GM12878 (cell line): ENCODE measurements around the gene BMPR1B. TPM values are rescaled to one million over a fixed set of nuclear protein-coding genes. Genes with fewer than 3 reads are reported as not detected.

Source experiments
- ATAC-seq: fragments of 200-7000 bp; cut with Tn5 transposase; 3 replicates; pipeline ENCODE4 v1.9.1; 2020; ENCODE audit warnings: mild to moderate bottlenecking, moderate library complexity
- BruUV-seq: library from RNA; stranded (reverse); fragments of 400-500 nt; replicated peaks from 2 replicates; lab custom pipeline; 2021; lab: Mats Ljungman, UMichigan
- CTCF ChIA-PET: fragments of 300-600 bp; sonication (Branson Sonifier 250); formaldehyde crosslinking; extraction: SDS; loops from one replicate; lab custom pipeline; 2021; ENCODE audit warnings: inconsistent platforms; lab: Yijun Ruan, JAX
- POLR2A ChIA-PET: fragments of 350-600 bp; formaldehyde crosslinking; extraction: SDS; loops from one replicate; lab custom pipeline; 2021; ENCODE audit warnings: inconsistent platforms; lab: Charles Lee
- RAD21 ChIA-PET: fragments of 300-600 bp; sonication (Branson Sonifier 250); formaldehyde crosslinking; loops from one replicate; lab custom pipeline; 2023; ENCODE audit warnings: antibody characterized with exemption; ENCODE audit not compliant: unreplicated experiment; lab: Charles Lee
- SMC1A ChIA-PET: fragments of 300-600 bp; sonication (Branson Sonifier 250); formaldehyde crosslinking; loops from one replicate; lab custom pipeline; 2023; ENCODE audit not compliant: unreplicated experiment, uncharacterized antibody; lab: Charles Lee
- DNase-seq: peaks from one replicate; pipeline ENCODE4 v3.0.0-alpha.2; 2011; ENCODE audit warnings: low read depth, low spot score
- FAIRE-seq: peaks from 3 replicates; lab custom pipeline; 2011; peaks lifted over from hg19 to GRCh38; lab: Jason Lieb, UNC
- H2AFZ ChIP-seq: 2 replicates; pipeline ENCODE4 v1.6.0; 2011; ENCODE audit warnings: low read depth, low read length, control low read depth; ENCODE audit not compliant: control insufficient read depth
- H3K27ac ChIP-seq: 2 replicates; pipeline ENCODE4 v1.5.1; 2011; ENCODE audit warnings: control low read depth; ENCODE audit not compliant: control insufficient read depth, insufficient read depth
- H3K27me3 ChIP-seq, 2 experiments: replicated peaks in 1 of 2; 2 replicates each; pipeline versions ENCODE4 v1.6.0 to v1.6.1; 2011; ENCODE audit warnings: low read length in 1 of 2; ENCODE audit not compliant: control insufficient read depth in 2 of 2, insufficient read depth in 2 of 2
- H3K36me3 ChIP-seq, 2 experiments: 2 replicates each; pipeline ENCODE4 v1.5.1; 2011; ENCODE audit warnings: low read length in 1 of 2; ENCODE audit not compliant: control insufficient read depth in 2 of 2, insufficient read depth in 2 of 2
- H3K4me1 ChIP-seq: 2 replicates; pipeline ENCODE4 v1.6.1; 2011; ENCODE audit warnings: mild to moderate bottlenecking, low read length, moderate library complexity, mixed read lengths; ENCODE audit not compliant: control insufficient read depth, insufficient read depth
- H3K4me2 ChIP-seq: 2 replicates; pipeline ENCODE4 v1.6.0; 2011; ENCODE audit warnings: control low read depth; ENCODE audit not compliant: control insufficient read depth, insufficient read depth
- H3K4me3 ChIP-seq: fragments of 200-600 bp; sonication (generic); 2 replicates; pipeline ENCODE4 v1.5.1; 2016
- H3K79me2 ChIP-seq: 2 replicates; pipeline ENCODE4 v1.6.0; 2011; ENCODE audit warnings: low read length; ENCODE audit not compliant: control insufficient read depth, insufficient read depth
- H3K9ac ChIP-seq: 2 replicates; pipeline ENCODE4 v1.8.0; 2011; ENCODE audit warnings: low read length, control low read depth, mixed read lengths; ENCODE audit not compliant: control insufficient read depth, insufficient read depth
- H3K9me3 ChIP-seq: replicated peaks from 3 replicates; pipeline ENCODE4 v1.5.1; 2011; ENCODE audit warnings: mild to moderate bottlenecking, low read length; ENCODE audit not compliant: control insufficient read depth, insufficient read depth
- H4K20me1 ChIP-seq: 2 replicates; pipeline ENCODE4 v1.6.0; 2011; ENCODE audit not compliant: control insufficient read depth, insufficient read depth
- KAT2A ChIP-seq: conservative IDR thresholded peaks from 2 replicates; pipeline ENCODE4 v1.6.1; 2011; ENCODE audit warnings: low read depth, low read length; ENCODE audit not compliant: control insufficient read depth
- LARP7 ChIP-seq: fragments of 450-650 bp; IDR thresholded peaks from 2 replicates; pipeline ENCODE4 v1.6.1; 2017; ENCODE audit warnings: mild to moderate bottlenecking
- NFXL1 ChIP-seq: fragments of 450-650 bp; IDR thresholded peaks from 2 replicates; pipeline ENCODE4 v1.6.1; 2017; ENCODE audit warnings: antibody characterized with exemption, mild to moderate bottlenecking, borderline replicate concordance
- SPI1 ChIP-seq: IDR thresholded peaks from 2 replicates; pipeline ENCODE4 v1.6.1; 2011; ENCODE audit warnings: low read depth, mild to moderate bottlenecking, low read length, moderate library complexity, borderline replicate concordance; ENCODE audit not compliant: insufficient read depth
- TAF1 ChIP-seq: IDR thresholded peaks from 2 replicates; pipeline ENCODE4 v1.6.1; 2011; ENCODE audit warnings: mild to moderate bottlenecking, low read depth, low read length, borderline replicate concordance
- ZNF207 ChIP-seq: fragments of 450-650 bp; IDR thresholded peaks from 2 replicates; pipeline ENCODE4 v1.6.1; 2014; ENCODE audit warnings: antibody characterized with exemption, mild to moderate bottlenecking, borderline replicate concordance
- ZNF24 ChIP-seq: fragments of 450-650 bp; IDR thresholded peaks from 2 replicates; pipeline ENCODE4 v1.6.1; 2017; ENCODE audit warnings: antibody characterized with exemption, mild to moderate bottlenecking
- WGBS: methylation state at CpG from one replicate; pipeline ENCODE4 v1.1.6; 2016; ENCODE audit warnings: low lambda C conversion rate; ENCODE audit not compliant: insufficient replicate concordance, insufficient coverage; ENCODE audit errors: missing lambda C conversion rate; 5-methylcytosine and 5-hydroxymethylcytosine counted together
- in situ Hi-C: fragments of 300-500 bp; cut with MboI; formaldehyde crosslinking; loops from 9 replicates; pipeline ENCODE4 v1.14.3; 2018; ENCODE audit warnings: mixed read lengths
- intact Hi-C: fragments of 100-400 bp; cut with micrococcal nuclease; formaldehyde crosslinking; loops from one replicate; pipeline ENCODE4 v1.14.2; 2022; ENCODE audit not compliant: unreplicated experiment
- polyA plus RNA-seq, 11 experiments: library from polyadenylated mRNA; depleted of rRNA in 4 of 11; unstranded in 6 of 11; stranded (reverse) in 5 of 11; fragments of >200 nt; fragmentation: Nextera tagmentation in 4 of 11; fragmentation: Illumina TruSeq in 1 of 11; extraction: Ambion mirVana in 4 of 11; extraction: Trizol in 1 of 11; gene quantifications; 1 replicate in 1 of 11; 2 replicates in 10 of 11; pipeline versions ENCODE4 v1.2.1 to v1.2.3, GENCODE V29; 2011 to 2016; ENCODE audit warnings: inconsistent platforms in 2 of 11, missing spikeins in 2 of 11, low read depth in 1 of 11
- total RNA-seq, 4 experiments: library from RNA; depleted of rRNA in 3 of 4; stranded (reverse); fragments of >200 nt in 3 of 4; fragmentation: Illumina TruSeq in 1 of 4; extraction: Trizol in 1 of 4; gene quantifications; 2 replicates each; pipeline versions ENCODE4 v1.2.1 to v1.2.3, GENCODE V29; 2013 to 2021
- TF ChIP-seq, protein P1 (sequence below): IDR thresholded peaks from 2 replicates; pipeline ENCODE4 v1.6.1; 2011; ENCODE audit warnings: borderline replicate concordance, low read depth, mild to moderate bottlenecking, moderate library complexity, mixed read lengths, low read length; ENCODE audit not compliant: insufficient read depth; ENCODE audit errors: extremely low read length
- TF ChIP-seq, protein P2 (sequence below): fragments of 450-650 bp; IDR thresholded peaks from 2 replicates; pipeline ENCODE4 v1.6.1; 2017; ENCODE audit warnings: mild to moderate bottlenecking

BMPR1B gene
- total and polyA plus RNA-seq, 10 of the 15 experiments (the other 5 are each of a cell fraction or from before 2014, with no cell fraction given): not detected

DNA sequence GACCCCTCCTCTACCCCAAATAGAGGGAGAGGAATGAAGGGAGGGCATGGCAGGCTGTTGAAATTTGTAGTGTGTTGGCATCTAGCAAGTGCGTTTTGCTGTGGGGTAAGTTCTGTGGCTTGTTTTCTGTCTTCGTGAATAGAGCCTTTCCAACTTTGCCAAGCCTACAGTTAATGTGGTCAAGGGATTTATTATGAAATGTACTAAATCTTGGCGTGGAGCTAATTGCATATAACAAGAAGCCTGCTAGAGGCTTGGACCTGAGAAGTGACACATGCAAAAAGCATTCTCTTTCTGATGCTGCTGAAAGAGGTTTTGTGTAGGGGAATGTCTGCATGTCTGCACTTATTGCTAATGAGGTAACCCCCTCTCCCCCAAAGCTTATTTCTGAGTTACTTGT is 132.2 kb downstream of the BMPR1B start:
- no TSS peak for BruUV-seq
- H3K27ac ChIP-seq: no peak overlapping the region
- FAIRE-seq (no peak), ATAC-seq (no peak), DNase-seq (no peak)
- H3K9me3 ChIP-seq: no peaks in the 10 kb centered on the region
- ChIA-PET POLR2A (no interaction called here), CTCF (no interaction called here), RAD21 (no interaction called here), SMC1A (no interaction called here)
- 8% methylated on average over 3 of the region's 3 CpGs for WGBS
- no peak overlapping the region for H3K4me2 ChIP-seq
- no peaks in the 10 kb centered on the region for H3K79me2 ChIP-seq
- H2AFZ ChIP-seq: no peak overlapping the region
- no peaks in the 10 kb centered on the region for H3K27me3 ChIP-seq
- no peaks in the 10 kb centered on the region for H4K20me1 ChIP-seq
- H3K9ac ChIP-seq: no peak overlapping the region
- H3K4me1 ChIP-seq: no peaks in the 10 kb centered on the region
- H3K36me3 ChIP-seq: no peaks in the 10 kb centered on the region
- in situ Hi-C loops (no loop called here), intact Hi-C loops (no loop called here)
- H3K4me3 ChIP-seq: no peak overlapping the region
- TF ChIP-seq NFXL1: no peak
- no peak for TF ChIP-seq TAF1
- no peak for TF ChIP-seq SPI1
- no peak for TF ChIP-seq ZNF207
- TF ChIP-seq, protein P1, sequence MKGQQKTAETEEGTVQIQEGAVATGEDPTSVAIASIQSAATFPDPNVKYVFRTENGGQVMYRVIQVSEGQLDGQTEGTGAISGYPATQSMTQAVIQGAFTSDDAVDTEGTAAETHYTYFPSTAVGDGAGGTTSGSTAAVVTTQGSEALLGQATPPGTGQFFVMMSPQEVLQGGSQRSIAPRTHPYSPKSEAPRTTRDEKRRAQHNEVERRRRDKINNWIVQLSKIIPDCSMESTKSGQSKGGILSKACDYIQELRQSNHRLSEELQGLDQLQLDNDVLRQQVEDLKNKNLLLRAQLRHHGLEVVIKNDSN: no peak

DNA sequence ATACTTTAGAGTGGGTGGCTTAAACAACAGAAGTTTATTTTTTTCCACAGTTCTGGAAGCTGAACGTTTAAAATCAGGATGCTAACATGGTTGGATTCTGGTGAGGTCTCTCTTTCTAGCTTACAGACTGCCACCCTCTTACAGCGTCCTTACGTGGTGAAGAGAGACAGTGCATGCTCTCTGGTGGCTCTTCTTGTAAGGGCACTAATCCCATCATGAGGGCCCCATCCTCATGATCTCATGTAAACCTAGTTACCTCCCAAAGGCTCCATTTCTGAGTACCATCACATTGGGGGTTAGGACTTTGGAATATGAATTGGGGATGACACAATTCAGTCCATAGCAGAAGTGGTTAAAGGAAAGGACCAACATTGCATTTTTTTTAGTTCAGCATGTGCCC is 132.8 kb downstream of the BMPR1B start:
- intact Hi-C loops: no loop called here
- DNase-seq (no peak), FAIRE-seq (no peak), ATAC-seq (no peak)
- no peak overlapping the region for H3K9ac ChIP-seq
- no peaks in the 10 kb centered on the region for H3K9me3 ChIP-seq
- no peaks in the 10 kb centered on the region for H4K20me1 ChIP-seq
- no peaks in the 10 kb centered on the region for H3K79me2 ChIP-seq
- H3K4me3 ChIP-seq: no peak overlapping the region
- ChIA-PET RAD21 (no interaction called here), CTCF (no interaction called here), SMC1A (no interaction called here), POLR2A (no interaction called here)
- no peak overlapping the region for H3K4me2 ChIP-seq
- no peaks in the 10 kb centered on the region for H3K4me1 ChIP-seq
- no peaks in the 10 kb centered on the region for H3K27me3 ChIP-seq
- H2AFZ ChIP-seq: no peak overlapping the region
- H3K36me3 ChIP-seq: no peaks in the 10 kb centered on the region
- TF ChIP-seq LARP7 (no peak), KAT2A (no peak), ZNF24 (no peak)
- TF ChIP-seq, protein P2, sequence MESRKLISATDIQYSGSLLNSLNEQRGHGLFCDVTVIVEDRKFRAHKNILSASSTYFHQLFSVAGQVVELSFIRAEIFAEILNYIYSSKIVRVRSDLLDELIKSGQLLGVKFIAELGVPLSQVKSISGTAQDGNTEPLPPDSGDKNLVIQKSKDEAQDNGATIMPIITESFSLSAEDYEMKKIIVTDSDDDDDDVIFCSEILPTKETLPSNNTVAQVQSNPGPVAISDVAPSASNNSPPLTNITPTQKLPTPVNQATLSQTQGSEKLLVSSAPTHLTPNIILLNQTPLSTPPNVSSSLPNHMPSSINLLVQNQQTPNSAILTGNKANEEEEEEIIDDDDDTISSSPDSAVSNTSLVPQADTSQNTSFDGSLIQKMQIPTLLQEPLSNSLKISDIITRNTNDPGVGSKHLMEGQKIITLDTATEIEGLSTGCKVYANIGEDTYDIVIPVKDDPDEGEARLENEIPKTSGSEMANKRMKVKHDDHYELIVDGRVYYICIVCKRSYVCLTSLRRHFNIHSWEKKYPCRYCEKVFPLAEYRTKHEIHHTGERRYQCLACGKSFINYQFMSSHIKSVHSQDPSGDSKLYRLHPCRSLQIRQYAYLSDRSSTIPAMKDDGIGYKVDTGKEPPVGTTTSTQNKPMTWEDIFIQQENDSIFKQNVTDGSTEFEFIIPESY: no peak
- WGBS: 26% methylated on average over 3 of the region's 3 CpGs
- in situ Hi-C loops: no loop called here
- H3K27ac ChIP-seq: no peak overlapping the region
- BruUV-seq: no TSS peak
